Neural progenitor cell (in vitro differentiated cells): ENCODE measurements around the gene TMCC1.

Experiments used
- CTCF ChIP-seq: fragments of 200-600 bp; sonication (generic); IDR thresholded peaks from 2 replicates; pipeline ENCODE4 v1.5.1; 2017; ENCODE audit warnings: antibody characterized with exemption, mild to moderate bottlenecking
- EZH2 ChIP-seq: fragments of 200-600 bp; sonication (generic); IDR thresholded peaks from 2 replicates; pipeline ENCODE4 v1.6.1; 2017; ENCODE audit warnings: antibody characterized with exemption, mild to moderate bottlenecking, moderate library complexity
- EZH2phosphoT487 ChIP-seq: fragments of 200-600 bp; sonication (generic); IDR thresholded peaks from 2 replicates; pipeline ENCODE4 v1.6.1; 2017; ENCODE audit warnings: antibody characterized with exemption

GRCh38 chr3:129673012-129673411 is 220.5 kb downstream of the TMCC1 start:
- no peak for TF ChIP-seq CTCF
- no peak for TF ChIP-seq EZH2
- TF ChIP-seq EZH2phosphoT487: no peak
